ENCODE results near the gene RAB20.
"Not testable (repeated sequence)": the region's sequence is repeated elsewhere in the genome, so short reads cannot be mapped to it uniquely, and the experiment has no call there.

Gene RAB20

GRCh38 chr13:110491869-110492678, 69.4 kb downstream of the RAB20 start:
- H3K27ac ChIP-seq: no peak overlapping the region
- TF ChIP-seq CTCF (conservative IDR thresholded peaks at IDR 0.05; ENCODE audit: low read depth, low read length): no peak
- no peak overlapping the region for H3K4me3 ChIP-seq (IDR thresholded peaks at IDR 0.05; ENCODE audit: insufficient read depth, low read depth, low read length)
- no peaks in the 10 kb centered on the region for H3K36me3 ChIP-seq (ENCODE audit: insufficient read depth)
- no peaks in the 10 kb centered on the region for H3K27me3 ChIP-seq (ENCODE audit: insufficient read depth, low read depth)
- no peak overlapping the region for H3K9ac ChIP-seq
- H2AFZ ChIP-seq (ENCODE audit: low read depth): no peak overlapping the region
- no peak overlapping the region for H3K4me2 ChIP-seq
- H3K4me1 ChIP-seq (ENCODE audit: low read depth, poor library complexity, severe bottlenecking): no peaks in the 10 kb centered on the region
- H3K79me2 ChIP-seq (ENCODE audit: insufficient read depth, low read depth): no peaks in the 10 kb centered on the region
- no peaks in the 10 kb centered on the region for H4K20me1 ChIP-seq (ENCODE audit: insufficient read depth)

- Histone ChIP-seq H3K36me3 (ENCODE audit: insufficient read depth) (no peaks in the 10 kb centered on the region), H3K4me3 (IDR thresholded peaks at IDR 0.05; ENCODE audit: insufficient read depth, low read depth, low read length) (no peak overlapping the region), H4K20me1 (ENCODE audit: insufficient read depth) (no peaks in the 10 kb centered on the region), H3K9ac (no peak overlapping the region), H3K27me3 (ENCODE audit: insufficient read depth, low read depth) (no peaks in the 10 kb centered on the region), H3K27ac (no peak overlapping the region), H3K4me1 (ENCODE audit: low read depth, poor library complexity, severe bottlenecking) (no peaks in the 10 kb centered on the region), H3K4me2 (no peak overlapping the region), H3K79me2 (ENCODE audit: insufficient read depth, low read depth) (no peaks in the 10 kb centered on the region), H2AFZ (ENCODE audit: low read depth) (no peak overlapping the region)
- TF ChIP-seq CTCF (conservative IDR thresholded peaks at IDR 0.05; ENCODE audit: low read depth, low read length): no peak
Measured at GRCh38 chr13:110490009-110490770, 71.3 kb downstream of the RAB20 start.

- H3K4me3 ChIP-seq (IDR thresholded peaks at IDR 0.05; ENCODE audit: insufficient read depth, low read depth, low read length); H3K27me3 ChIP-seq (ENCODE audit: insufficient read depth, low read depth); H2AFZ ChIP-seq (ENCODE audit: low read depth); H3K79me2 ChIP-seq (ENCODE audit: insufficient read depth, low read depth); H3K9ac ChIP-seq; H3K36me3 ChIP-seq (ENCODE audit: insufficient read depth); H3K4me1 ChIP-seq (ENCODE audit: low read depth, poor library complexity, severe bottlenecking); H3K4me2 ChIP-seq; H3K27ac ChIP-seq; H4K20me1 ChIP-seq (ENCODE audit: insufficient read depth): not testable (repeated sequence)
Measured at GRCh38 chr13:110486880-110487279, 74.6 kb downstream of the RAB20 start.

- no peak overlapping the region for H2AFZ ChIP-seq (ENCODE audit: low read depth)
- no peak for TF ChIP-seq CTCF (conservative IDR thresholded peaks at IDR 0.05; ENCODE audit: low read depth, low read length)
- no peaks in the 10 kb centered on the region for H3K36me3 ChIP-seq (ENCODE audit: insufficient read depth)
- no peaks in the 10 kb centered on the region for H3K27me3 ChIP-seq (ENCODE audit: insufficient read depth, low read depth)
- H4K20me1 ChIP-seq (ENCODE audit: insufficient read depth): no peaks in the 10 kb centered on the region
- no peak overlapping the region for H3K27ac ChIP-seq
- H3K9ac ChIP-seq: no peak overlapping the region
- no peaks in the 10 kb centered on the region for H3K79me2 ChIP-seq (ENCODE audit: insufficient read depth, low read depth)
- no peak overlapping the region for H3K4me3 ChIP-seq (IDR thresholded peaks at IDR 0.05; ENCODE audit: insufficient read depth, low read depth, low read length)
- H3K4me2 ChIP-seq: no peak overlapping the region
- H3K4me1 ChIP-seq (ENCODE audit: low read depth, poor library complexity, severe bottlenecking): no peaks in the 10 kb centered on the region
Measured at GRCh38 chr13:110486061-110486715, 75.3 kb downstream of the RAB20 start.
